PC-9 (cell line): ENCODE results near the gene NTN4. TPM values are rescaled to one million over a fixed set of nuclear protein-coding genes. Genes with fewer than 3 reads are reported as not detected.

ENCODE experiments used
- BruUV-seq: library from RNA; stranded (reverse); fragments of 400-500 nt; replicated peaks from 2 replicates; lab custom pipeline; 2021; lab: Mats Ljungman, UMichigan
- CTCF ChIA-PET: fragments of 300-600 bp; sonication (Branson Sonifier 250); formaldehyde crosslinking; loops from one replicate; lab custom pipeline; 2022; ENCODE audit warnings: antibody characterized with exemption; lab: Charles Lee
- POLR2A ChIA-PET: fragments of 300-600 bp; sonication (Branson Sonifier 250); formaldehyde crosslinking; loops from one replicate; lab custom pipeline; 2022; ENCODE audit warnings: antibody characterized with exemption; ENCODE audit not compliant: unreplicated experiment; lab: Charles Lee
- DNase-seq, 2 experiments: peaks; one replicate each; pipeline versions ENCODE4 v3.0.0 to v3.0.0-alpha.2; 2015 to 2022; ENCODE audit warnings: mixed read lengths in 1 of 2
- H2AFZ ChIP-seq: fragments of 200-600 bp; sonication (generic); 2 replicates; pipeline ENCODE4 v1.8.1; 2017; ENCODE audit warnings: antibody characterized with exemption
- H3F3A ChIP-seq: fragments of 200-600 bp; sonication (generic); 2 replicates; pipeline ENCODE4 v1.8.1; 2017; ENCODE audit warnings: antibody characterized with exemption, mild to moderate bottlenecking, low read depth; ENCODE audit not compliant: insufficient read depth
- H3K27ac ChIP-seq: fragments of 200-600 bp; sonication (generic); 2 replicates; pipeline ENCODE4 v1.6.1; 2016; ENCODE audit warnings: mixed run types
- H3K27me3 ChIP-seq: fragments of 200-600 bp; sonication (generic); 2 replicates; pipeline ENCODE4 v1.6.1; 2016; ENCODE audit warnings: low read depth, mixed run types; ENCODE audit not compliant: insufficient read depth
- H3K36me3 ChIP-seq: fragments of 200-600 bp; sonication (generic); 2 replicates; pipeline ENCODE4 v1.6.1; 2016; ENCODE audit warnings: low read depth, mixed run types
- H3K4me1 ChIP-seq: fragments of 200-600 bp; sonication (generic); replicated peaks from 2 replicates; pipeline ENCODE4 v1.6.1; 2016; ENCODE audit warnings: mixed run types; ENCODE audit not compliant: insufficient read depth
- H3K4me2 ChIP-seq: fragments of 200-600 bp; sonication (generic); 2 replicates; pipeline ENCODE4 v1.6.1; 2017; ENCODE audit warnings: mixed run types
- H3K4me3 ChIP-seq: fragments of 200-600 bp; sonication (generic); 2 replicates; pipeline ENCODE4 v1.6.1; 2016; ENCODE audit warnings: mixed run types
- H3K79me2 ChIP-seq: fragments of 200-600 bp; sonication (generic); 2 replicates; pipeline ENCODE4 v1.6.1; 2017; ENCODE audit warnings: low read depth, mixed run types
- H3K9me2 ChIP-seq: fragments of 200-600 bp; sonication (generic); 2 replicates; pipeline ENCODE4 v1.8.1; 2017; ENCODE audit warnings: mild to moderate bottlenecking; ENCODE audit not compliant: insufficient read depth
- H3K9me3 ChIP-seq: fragments of 200-600 bp; sonication (generic); 2 replicates; pipeline ENCODE4 v1.8.1; 2016; ENCODE audit warnings: low read depth; ENCODE audit not compliant: insufficient read depth
- H4K20me1 ChIP-seq: fragments of 200-600 bp; sonication (generic); 2 replicates; pipeline ENCODE4 v1.8.1; 2017; ENCODE audit not compliant: insufficient read depth
- EZH2 ChIP-seq: fragments of 200-600 bp; sonication (generic); IDR thresholded peaks from 2 replicates; pipeline ENCODE4 v1.8.0; 2017; ENCODE audit warnings: antibody characterized with exemption, low read depth
- intact Hi-C: fragments of 100-400 bp; cut with micrococcal nuclease; formaldehyde crosslinking; loops from one replicate; pipeline ENCODE4 v1.10.0; 2022; ENCODE audit not compliant: unreplicated experiment
- total RNA-seq: library from RNA; stranded (reverse); gene quantifications from 2 replicates; pipeline ENCODE4 v1.2.3, GENCODE V29; 2021
- TF ChIP-seq, protein P1 (sequence below): fragments of 200-600 bp; sonication (generic); conservative IDR thresholded peaks from 2 replicates; pipeline ENCODE4 v1.6.1; 2017; ENCODE audit warnings: mixed run types, antibody characterized with exemption, mild to moderate bottlenecking, moderate library complexity

Gene NTN4
- total RNA-seq, 1 experiment from 2014 or later = 41.5 TPM

DNA sequence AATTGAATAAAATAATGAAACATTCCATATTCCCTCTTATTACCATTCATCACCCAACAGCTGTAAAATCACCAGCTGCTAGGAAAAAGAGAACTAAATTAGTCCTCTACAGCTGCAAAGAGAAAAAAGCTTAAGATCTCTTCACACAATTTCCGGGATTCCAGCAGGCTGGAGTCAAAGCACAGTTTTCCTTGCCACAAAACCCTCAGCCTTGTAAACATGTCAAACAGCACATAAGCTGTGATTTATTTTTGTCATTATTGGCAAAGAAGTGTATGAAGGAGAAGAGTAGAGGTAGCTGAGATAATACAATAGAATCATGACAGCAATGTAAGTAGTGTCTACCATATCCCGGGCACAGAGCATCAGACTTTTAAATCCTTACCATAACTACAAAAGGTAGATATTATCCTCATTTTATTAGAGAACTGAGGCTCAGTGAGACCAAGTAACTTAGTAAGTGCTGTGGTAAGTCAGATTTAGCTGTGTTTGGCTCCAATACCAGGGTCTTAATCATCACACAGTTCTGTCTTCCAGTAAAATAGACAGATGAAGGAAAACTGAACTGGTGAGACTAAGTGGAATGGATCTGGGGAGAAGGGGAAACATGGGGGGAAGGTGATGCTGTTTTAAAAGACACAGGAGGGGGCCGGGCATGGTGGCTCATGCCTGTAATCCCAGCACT, 57.3 kb downstream of the NTN4 start:
- Histone ChIP-seq H3K9me3 (peaks cover 6% of the 10 kb centered on the region), H3K27ac (no peak overlapping the region), H4K20me1 (no peaks in the 10 kb centered on the region), H3K79me2 (no peaks in the 10 kb centered on the region; the same call in 1 of the 2 replicates), H3K4me1 (no peaks in the 10 kb centered on the region), H3K27me3 (no peaks in the 10 kb centered on the region), H3K4me2 (no peak overlapping the region), H3K4me3 (no peak overlapping the region), H2AFZ (no peak overlapping the region), H3K9me2 (no peaks in the 10 kb centered on the region), H3F3A (peaks cover 9% of the 10 kb centered on the region; the same call in 1 of the 2 replicates), H3K36me3 (peaks cover 73% of the 10 kb centered on the region)
- TF ChIP-seq EZH2 = no peak
- TF ChIP-seq, protein P1, sequence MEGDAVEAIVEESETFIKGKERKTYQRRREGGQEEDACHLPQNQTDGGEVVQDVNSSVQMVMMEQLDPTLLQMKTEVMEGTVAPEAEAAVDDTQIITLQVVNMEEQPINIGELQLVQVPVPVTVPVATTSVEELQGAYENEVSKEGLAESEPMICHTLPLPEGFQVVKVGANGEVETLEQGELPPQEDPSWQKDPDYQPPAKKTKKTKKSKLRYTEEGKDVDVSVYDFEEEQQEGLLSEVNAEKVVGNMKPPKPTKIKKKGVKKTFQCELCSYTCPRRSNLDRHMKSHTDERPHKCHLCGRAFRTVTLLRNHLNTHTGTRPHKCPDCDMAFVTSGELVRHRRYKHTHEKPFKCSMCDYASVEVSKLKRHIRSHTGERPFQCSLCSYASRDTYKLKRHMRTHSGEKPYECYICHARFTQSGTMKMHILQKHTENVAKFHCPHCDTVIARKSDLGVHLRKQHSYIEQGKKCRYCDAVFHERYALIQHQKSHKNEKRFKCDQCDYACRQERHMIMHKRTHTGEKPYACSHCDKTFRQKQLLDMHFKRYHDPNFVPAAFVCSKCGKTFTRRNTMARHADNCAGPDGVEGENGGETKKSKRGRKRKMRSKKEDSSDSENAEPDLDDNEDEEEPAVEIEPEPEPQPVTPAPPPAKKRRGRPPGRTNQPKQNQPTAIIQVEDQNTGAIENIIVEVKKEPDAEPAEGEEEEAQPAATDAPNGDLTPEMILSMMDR = no peak
- POLR2A ChIA-PET = no interaction called here
- intact Hi-C loops = no loop called here
- BruUV-seq = no TSS peak
- CTCF ChIA-PET = no interaction called here
- no peak for DNase-seq

DNA sequence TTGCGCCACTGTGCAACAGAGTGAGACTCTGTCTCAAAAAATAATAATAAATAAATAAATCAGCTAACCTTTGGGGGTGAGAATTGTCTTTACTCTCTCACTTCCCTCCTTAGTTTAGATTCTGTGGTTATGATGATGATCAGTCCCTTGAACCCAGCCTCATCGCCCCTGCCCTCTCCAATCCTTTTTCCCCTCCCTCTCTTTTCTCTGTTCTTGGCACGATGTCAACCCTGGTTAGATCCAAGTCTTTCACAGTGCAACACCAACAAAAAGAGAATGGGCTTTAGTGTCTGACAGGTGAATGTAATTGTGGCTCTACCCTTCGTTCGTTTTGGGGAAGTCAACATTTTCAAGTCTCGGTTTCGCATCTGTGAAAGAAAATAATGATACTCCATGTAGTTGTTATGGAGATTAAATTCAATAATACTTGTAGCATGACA, 59.0 kb downstream of the NTN4 start:
- Histone ChIP-seq H3K9me3 (peaks cover 13% of the 10 kb centered on the region), H3F3A (peaks cover 20% of the 10 kb centered on the region; the same call in 1 of the 2 replicates), H3K4me3 (no peak overlapping the region), H3K27me3 (no peaks in the 10 kb centered on the region), H3K27ac (no peak overlapping the region), H3K9me2 (no peaks in the 10 kb centered on the region), H3K4me2 (no peak overlapping the region), H3K36me3 (peaks cover 75% of the 10 kb centered on the region), H2AFZ (no peak overlapping the region), H3K79me2 (peaks cover 3% of the 10 kb centered on the region; the same call in 1 of the 2 replicates), H4K20me1 (no peaks in the 10 kb centered on the region), H3K4me1 (no peaks in the 10 kb centered on the region)
- no TSS peak for BruUV-seq
- POLR2A ChIA-PET = interaction anchor here (0.6 kb wide), 2 partner anchors 82 to 149 kb away, joined by 5 to 9 read pairs; no protein-coding TSS in a partner anchor
- CTCF ChIA-PET = no interaction called here
- no peak for DNase-seq
- intact Hi-C loops = no loop called here
- no peak for TF ChIP-seq EZH2
- TF ChIP-seq, protein P1 = no peak

DNA sequence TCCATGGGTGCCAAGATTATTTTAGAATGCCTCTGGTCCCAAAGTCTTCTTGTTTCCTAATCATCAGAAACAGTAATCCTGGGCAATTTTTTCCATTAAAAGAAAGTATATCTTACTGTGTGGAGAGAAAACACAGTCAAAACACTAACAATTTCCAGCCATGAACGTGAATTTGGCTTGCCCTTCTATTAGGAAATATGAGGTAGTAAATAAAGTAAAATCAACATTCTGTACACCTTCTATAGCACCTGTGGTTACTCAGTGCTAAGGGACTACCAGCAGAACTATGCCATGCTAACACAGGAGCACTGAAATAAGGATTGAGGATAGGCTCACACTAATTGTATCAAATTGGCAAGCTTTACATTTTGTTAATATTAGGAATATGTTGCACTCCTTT, 60.1 kb downstream of the NTN4 start:
- Histone ChIP-seq H2AFZ (no peak overlapping the region), H3K27ac (no peak overlapping the region), H3K4me1 (no peaks in the 10 kb centered on the region), H3K36me3 (peaks cover 74% of the 10 kb centered on the region), H3K4me3 (no peak overlapping the region), H3K9me3 (peaks cover 13% of the 10 kb centered on the region), H3F3A (peaks cover 20% of the 10 kb centered on the region; the same call in 1 of the 2 replicates), H4K20me1 (no peaks in the 10 kb centered on the region), H3K9me2 (no peaks in the 10 kb centered on the region), H3K27me3 (no peaks in the 10 kb centered on the region), H3K4me2 (no peak overlapping the region), H3K79me2 (peaks cover 3% of the 10 kb centered on the region; the same call in 1 of the 2 replicates)
- intact Hi-C loops = no loop called here
- BruUV-seq = no TSS peak
- POLR2A ChIA-PET = interaction anchor here (0.8 kb wide), 1 partner anchor 368 kb away, joined by 3 read pairs; no protein-coding TSS in a partner anchor
- CTCF ChIA-PET = no interaction called here
- TF ChIP-seq, protein P1 = no peak
- no peak for TF ChIP-seq EZH2
- no peak for DNase-seq
